HEK293 (cell line): ENCODE measurements around the gene PEX10.

Experiments used
- KLF16 ChIP-seq: fragments of 450-650 bp; formaldehyde crosslinking; IDR thresholded peaks from 2 replicates; pipeline ENCODE4 v1.5.1; 2017; ENCODE audit warnings: missing biosample characterization, missing genetic modification characterization
- ZNF548 ChIP-seq: fragments of 450-650 bp; formaldehyde crosslinking; IDR thresholded peaks from 2 replicates; pipeline ENCODE4 v1.5.1; 2016; ENCODE audit warnings: missing biosample characterization, missing genetic modification characterization
- TF ChIP-seq, protein P1 (sequence below): fragments of 450-650 bp; formaldehyde crosslinking; IDR thresholded peaks from 2 replicates; pipeline ENCODE4 v1.5.1; 2016; ENCODE audit warnings: missing biosample characterization, missing genetic modification characterization

DNA sequence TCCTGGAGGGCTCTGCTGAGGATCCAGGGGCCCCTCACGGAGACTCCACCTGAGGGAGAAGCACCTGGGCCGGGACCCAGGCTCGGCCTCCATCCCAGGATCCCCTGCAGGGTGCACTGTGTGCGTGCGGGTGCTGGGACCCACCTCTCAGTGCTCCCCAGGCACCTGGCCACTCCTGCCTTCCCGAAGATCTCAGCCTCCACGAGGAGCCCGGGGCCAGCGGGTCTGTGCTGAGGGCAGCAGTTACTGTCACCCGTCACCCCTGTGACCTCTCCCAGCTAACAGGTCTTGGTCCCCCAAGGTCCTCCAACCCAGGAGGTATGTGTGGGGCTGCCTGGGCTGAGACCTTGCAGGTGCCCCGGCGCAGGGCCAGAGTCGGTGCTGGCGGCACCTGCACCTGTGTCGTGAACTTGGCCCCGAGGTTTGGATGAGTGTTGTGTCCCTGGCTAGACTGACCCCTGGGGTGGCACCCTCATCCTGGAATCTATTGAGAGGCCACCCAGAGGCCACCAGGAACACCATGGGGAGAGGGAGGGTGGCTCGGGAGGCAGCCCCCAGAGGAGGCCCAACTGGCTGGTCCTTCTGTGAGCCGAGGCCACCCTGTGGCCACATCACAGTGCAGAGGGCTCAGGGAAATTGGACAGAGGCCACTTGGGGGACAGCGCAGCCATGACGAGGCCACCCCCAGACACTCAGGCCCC, 38.7 kb downstream of the PEX10 start:
- TF ChIP-seq, protein P1, sequence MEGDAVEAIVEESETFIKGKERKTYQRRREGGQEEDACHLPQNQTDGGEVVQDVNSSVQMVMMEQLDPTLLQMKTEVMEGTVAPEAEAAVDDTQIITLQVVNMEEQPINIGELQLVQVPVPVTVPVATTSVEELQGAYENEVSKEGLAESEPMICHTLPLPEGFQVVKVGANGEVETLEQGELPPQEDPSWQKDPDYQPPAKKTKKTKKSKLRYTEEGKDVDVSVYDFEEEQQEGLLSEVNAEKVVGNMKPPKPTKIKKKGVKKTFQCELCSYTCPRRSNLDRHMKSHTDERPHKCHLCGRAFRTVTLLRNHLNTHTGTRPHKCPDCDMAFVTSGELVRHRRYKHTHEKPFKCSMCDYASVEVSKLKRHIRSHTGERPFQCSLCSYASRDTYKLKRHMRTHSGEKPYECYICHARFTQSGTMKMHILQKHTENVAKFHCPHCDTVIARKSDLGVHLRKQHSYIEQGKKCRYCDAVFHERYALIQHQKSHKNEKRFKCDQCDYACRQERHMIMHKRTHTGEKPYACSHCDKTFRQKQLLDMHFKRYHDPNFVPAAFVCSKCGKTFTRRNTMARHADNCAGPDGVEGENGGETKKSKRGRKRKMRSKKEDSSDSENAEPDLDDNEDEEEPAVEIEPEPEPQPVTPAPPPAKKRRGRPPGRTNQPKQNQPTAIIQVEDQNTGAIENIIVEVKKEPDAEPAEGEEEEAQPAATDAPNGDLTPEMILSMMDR = no peak
- TF ChIP-seq ZNF548 (tag by site-specific recombination) = no peak
- TF ChIP-seq KLF16 = no peak
